Neural progenitor cell (in vitro differentiated cells): Measurements from ENCODE around the gene RBM10.

Experiments used
- CTCF ChIP-seq: fragments of 200-600 bp; sonication (generic); IDR thresholded peaks from 2 replicates; pipeline ENCODE4 v1.5.1; 2017; ENCODE audit warnings: antibody characterized with exemption, mild to moderate bottlenecking
- EZH2 ChIP-seq: fragments of 200-600 bp; sonication (generic); IDR thresholded peaks from 2 replicates; pipeline ENCODE4 v1.6.1; 2017; ENCODE audit warnings: antibody characterized with exemption, mild to moderate bottlenecking, moderate library complexity
- EZH2phosphoT487 ChIP-seq: fragments of 200-600 bp; sonication (generic); IDR thresholded peaks from 2 replicates; pipeline ENCODE4 v1.6.1; 2017; ENCODE audit warnings: antibody characterized with exemption

DNA sequence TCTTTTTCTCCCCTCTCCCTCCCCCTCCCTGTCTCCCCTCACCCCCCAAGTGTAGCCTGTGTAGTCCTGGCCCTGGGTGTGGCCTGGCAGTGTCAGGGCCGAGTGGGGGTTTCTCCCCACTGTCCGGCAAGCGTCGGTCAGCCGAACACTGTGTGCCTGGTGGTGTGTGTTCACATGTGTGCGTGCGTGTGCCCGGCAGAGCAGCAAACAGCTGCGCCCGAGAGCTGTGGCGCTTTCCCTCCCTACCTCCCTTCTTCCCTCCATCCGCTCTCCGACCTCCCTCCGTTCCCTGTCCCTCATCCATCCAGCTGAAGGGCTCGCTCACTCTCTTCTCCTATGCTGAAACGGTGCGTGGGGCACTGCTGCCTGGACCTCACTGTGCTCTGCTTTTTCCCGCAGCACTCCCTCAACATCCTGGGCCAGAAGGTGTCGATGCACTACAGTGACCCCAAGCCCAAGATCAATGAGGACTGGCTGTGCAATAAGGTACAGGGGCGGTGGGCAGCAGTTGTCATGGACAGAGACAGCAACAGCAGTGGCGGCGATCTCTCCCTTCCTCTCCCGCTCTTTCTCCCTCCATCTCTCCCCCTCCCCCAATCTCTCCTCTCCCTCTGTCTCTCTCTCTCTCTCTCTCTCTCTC lies 31.2 kb downstream of the RBM10 start:
- TF ChIP-seq CTCF = no peak
- TF ChIP-seq EZH2 = no peak
- no peak for TF ChIP-seq EZH2phosphoT487
